Non-pigmented ciliary epithelial cell (primary cell): ENCODE data around the gene GATA2.

Experiments
- DNase-seq: peaks from one replicate; pipeline ENCODE4 v3.0.0-alpha.2; 2010; ENCODE audit warnings: low read depth

Gene GATA2

GRCh38 chr3:128432301-128432970 lies 60.6 kb downstream of the GATA2 start:
- no peak for DNase-seq

GRCh38 chr3:128431803-128432300 lies 61.1 kb downstream of the GATA2 start:
- no peak for DNase-seq

- DNase-seq, result no peak
These were observed 62.3 kb downstream of the GATA2 start for GRCh38 chr3:128430731-128431130.

- DNase-seq, result no peak
These were observed 62.7 kb downstream of the GATA2 start for GRCh38 chr3:128430301-128430700.

- no peak for DNase-seq
These were observed 63.2 kb downstream of the GATA2 start for GRCh38 chr3:128429751-128430150.
